K562 (cell line): ENCODE results near the gene SERPINA3. TPM values are rescaled to one million over a fixed set of nuclear protein-coding genes. Genes with fewer than 3 reads are reported as not detected.

Experiments used
- ATAC-seq: fragments of 200-7000 bp; cut with Tn5 transposase; 3 replicates; pipeline ENCODE4 v1.9.1; 2020; ENCODE audit warnings: moderate library complexity
- BruUV-seq: library from RNA; stranded (reverse); fragments of 400-500 nt; replicated peaks from 2 replicates; lab custom pipeline; 2021; lab: Mats Ljungman, UMichigan
- CTCF ChIA-PET: fragments of 300-600 bp; formaldehyde crosslinking; extraction: SDS; loops from one replicate; lab custom pipeline; 2021; ENCODE audit warnings: low intra/inter-chr PET ratio; lab: Yijun Ruan, JAX
- POLR2A ChIA-PET: fragments of 300-600, 350-650 bp; sonication (Branson Sonifier 250); formaldehyde crosslinking; extraction: SDS; loops from one replicate; lab custom pipeline; 2021; ENCODE audit warnings: antibody characterized with exemption, inconsistent platforms; lab: Yijun Ruan, JAX
- DNase-seq, 4 experiments: peaks; one replicate each; pipeline versions ENCODE4 v3.0.0 to v3.0.0-alpha.2; 2011 to 2018; ENCODE audit warnings: low spot score in 3 of 4, mixed read lengths in 3 of 4; ENCODE audit errors: extremely low read depth in 1 of 4
- FAIRE-seq: peaks from 2 replicates; lab custom pipeline; 2011; peaks lifted over from hg19 to GRCh38; lab: Jason Lieb, UNC
- H2AFZ ChIP-seq: 2 replicates; pipeline ENCODE4 v1.6.0; 2011; ENCODE audit warnings: low read depth, low read length, control low read depth, inconsistent platforms
- H3K27ac ChIP-seq: fragments of 200-600 bp; 3 replicates; pipeline ENCODE4 v1.8.0; 2011; ENCODE audit warnings: low read depth, mild to moderate bottlenecking, control low read depth, inconsistent platforms, low read length, moderate library complexity, mixed read lengths; ENCODE audit errors: extremely low read depth
- H3K27me3 ChIP-seq, 2 experiments: fragments of 300-600 bp in 1 of 2; 2 replicates in 1 of 2; 3 replicates in 1 of 2; pipeline versions ENCODE4 v1.6.0 to v1.8.0; 2011; ENCODE audit warnings: inconsistent platforms in 2 of 2, low read length in 2 of 2, mild to moderate bottlenecking in 1 of 2, mixed read lengths in 1 of 2, moderate library complexity in 1 of 2; ENCODE audit not compliant: control insufficient read depth in 2 of 2, insufficient read depth in 2 of 2
- H3K36me3 ChIP-seq: fragments of 300-600 bp; 3 replicates; pipeline ENCODE4 v1.8.0; 2011; ENCODE audit warnings: mild to moderate bottlenecking, low read length, inconsistent platforms; ENCODE audit not compliant: control insufficient read depth, insufficient read depth
- H3K4me1 ChIP-seq, 2 experiments: fragments of 200-600 bp in 1 of 2; replicated peaks in 1 of 2; 2 replicates in 1 of 2; 3 replicates in 1 of 2; pipeline versions ENCODE4 v1.5.1 to v1.8.0; 2011; ENCODE audit warnings: inconsistent platforms in 2 of 2, low read length in 2 of 2, mild to moderate bottlenecking in 1 of 2, mixed read lengths in 1 of 2, moderate library complexity in 1 of 2; ENCODE audit not compliant: control insufficient read depth in 2 of 2, insufficient read depth in 2 of 2
- H3K4me2 ChIP-seq: 2 replicates; pipeline ENCODE4 v1.6.1; 2011; ENCODE audit warnings: low read length, control low read depth, inconsistent platforms, mixed read lengths; ENCODE audit not compliant: insufficient read depth
- H3K4me3 ChIP-seq: fragments of 200-600 bp; sonication (generic), shearing (Covaris generic); 2 replicates; pipeline ENCODE4 v1.5.1; 2016; ENCODE audit warnings: control low read depth, inconsistent platforms
- H3K79me2 ChIP-seq: fragments of 200-600 bp; 3 replicates; pipeline ENCODE4 v1.8.0; 2011; ENCODE audit warnings: low read length, inconsistent platforms; ENCODE audit not compliant: control insufficient read depth, insufficient read depth
- H3K9ac ChIP-seq, 2 experiments: 2 replicates each; pipeline versions ENCODE4 v1.6.0 to v1.6.1; 2011; ENCODE audit warnings: low read depth in 2 of 2, low read length in 2 of 2, control low read depth in 1 of 2, inconsistent platforms in 1 of 2, mild to moderate bottlenecking in 1 of 2, mixed read lengths in 1 of 2; ENCODE audit not compliant: insufficient read depth in 1 of 2
- H3K9me1 ChIP-seq: one replicate; pipeline ENCODE4 v1.6.0; 2011; ENCODE audit warnings: inconsistent platforms, mild to moderate bottlenecking, low read length, moderate library complexity; ENCODE audit not compliant: control insufficient read depth, insufficient read depth
- H3K9me3 ChIP-seq: replicated peaks from 2 replicates; pipeline ENCODE4 v1.5.1; 2011; ENCODE audit warnings: low read depth, low read length, inconsistent platforms; ENCODE audit not compliant: control insufficient read depth, insufficient read depth
- H4K20me1 ChIP-seq: replicated peaks from 2 replicates; pipeline ENCODE4 v1.6.1; 2011; ENCODE audit warnings: low read length, inconsistent platforms, mixed read lengths; ENCODE audit not compliant: control insufficient read depth, insufficient read depth
- CCNT2 ChIP-seq: IDR thresholded peaks from 2 replicates; pipeline ENCODE4 v1.6.1; 2011; ENCODE audit warnings: borderline replicate concordance, low read depth, mild to moderate bottlenecking, moderate library complexity, mixed read lengths, low read length; ENCODE audit not compliant: insufficient read length; ENCODE audit errors: extremely low read depth
- DIDO1 ChIP-seq: fragments of 450-650 bp; IDR thresholded peaks from 2 replicates; pipeline ENCODE4 v1.6.1; 2016; ENCODE audit warnings: low read depth, missing biosample characterization, missing genetic modification characterization
- KLF1 ChIP-seq: fragments of 450-650 bp; IDR thresholded peaks from 2 replicates; pipeline ENCODE4 v1.6.1; 2016; ENCODE audit warnings: missing genetic modification characterization, missing compliant biosample characterization
- NCOA2 ChIP-seq, 2 experiments: fragments of 450-650 bp; IDR thresholded peaks; 2 replicates each; pipeline ENCODE4 v1.6.1; 2018; ENCODE audit warnings: mild to moderate bottlenecking in 2 of 2, moderate library complexity in 1 of 2; ENCODE audit not compliant: partially characterized antibody in 2 of 2
- TEAD1 ChIP-seq, 2 experiments: fragments of 450-650 bp in 1 of 2; sonication (generic) in 1 of 2; formaldehyde crosslinking; IDR thresholded peaks; 2 replicates each; pipeline versions ENCODE4 v1.4.0 to v1.8.0; 2020 to 2022; ENCODE audit warnings: mild to moderate bottlenecking in 2 of 2, missing genetic modification reagents in 1 of 2
- U2AF1 ChIP-seq: fragments of 200-400 bp; formaldehyde crosslinking; optimal IDR thresholded peaks from 2 replicates; pipeline ENCODE3; 2017; ENCODE audit warnings: mild to moderate bottlenecking, low read depth, low read length, moderate library complexity
- ZC3H11A ChIP-seq: IDR thresholded peaks from 2 replicates; pipeline ENCODE4 v1.6.1; 2012; ENCODE audit warnings: low read depth, low read length, improper control_type of control experiment
- ZEB2 ChIP-seq: fragments of 450-650 bp; IDR thresholded peaks from 2 replicates; pipeline ENCODE4 v1.6.1; 2016
- ZKSCAN3 ChIP-seq: fragments of 250-450 bp; sonication (Bioruptor Pico); IDR thresholded peaks from 2 replicates; pipeline ENCODE4 v1.4.0; 2020
- ZNF174 ChIP-seq: fragments of 250-450 bp; sonication (Bioruptor Pico); IDR thresholded peaks from 2 replicates; pipeline ENCODE4 v1.4.0; 2020; ENCODE audit warnings: mild to moderate bottlenecking
- ZNF696 ChIP-seq: fragments of 250-450 bp; sonication (Bioruptor Pico); conservative IDR thresholded peaks from 2 replicates; pipeline ENCODE4 v1.4.0; 2020; ENCODE audit warnings: mild to moderate bottlenecking, moderate library complexity
- WGBS: fragments of 100-300 bp; shearing (Covaris generic); methylation state at CpG from one replicate; pipeline ENCODE4 v1.1.6; 2016; ENCODE audit warnings: low coverage, mixed read lengths; ENCODE audit not compliant: insufficient coverage; ENCODE audit errors: missing lambda C conversion rate; 5-methylcytosine and 5-hydroxymethylcytosine counted together
- in situ Hi-C: fragments of 300-500 bp; cut with MboI; formaldehyde crosslinking; loops from 4 replicates; pipeline ENCODE4 v1.15.0; 2018; ENCODE audit warnings: inconsistent platforms, mixed read lengths
- intact Hi-C: fragments of 100-400 bp; cut with micrococcal nuclease; formaldehyde crosslinking; loops from 2 replicates; pipeline ENCODE4 v1.14.2; 2022
- polyA plus RNA-seq, 8 experiments: library from polyadenylated mRNA; depleted of rRNA in 4 of 8; stranded (reverse) in 5 of 8; unstranded in 3 of 8; fragments of >200 nt; fragmentation: Nextera tagmentation in 2 of 8; fragmentation: Illumina TruSeq in 1 of 8; extraction: Ambion mirVana in 2 of 8; extraction: Trizol in 1 of 8; gene quantifications; 2 replicates each; pipeline versions ENCODE4 v1.2.1 to v1.2.3, GENCODE V29; 2011 to 2014; ENCODE audit warnings: inconsistent platforms in 1 of 8, missing spikeins in 1 of 8
- total RNA-seq, 7 experiments: library from RNA; depleted of rRNA in 6 of 7; stranded (reverse); fragments of >200 nt in 6 of 7; fragmentation: Illumina TruSeq in 2 of 7; extraction: Trizol in 2 of 7; gene quantifications; 2 replicates each; pipeline versions ENCODE4 v1.2.1 to v1.2.3, GENCODE V29; 2011 to 2021; ENCODE audit warnings: low replicate concordance in 1 of 7

Gene SERPINA3
- total and polyA plus RNA-seq, 9 of the 15 experiments (the other 6 are each of a cell fraction or from before 2014, with no cell fraction given): 2.3 TPM; not detected in 8

GRCh38 chr14:94613720-94614644 lies 1.8 kb downstream of the SERPINA3 start:
- Histone ChIP-seq H3K4me2 (no peak overlapping the region), H3K9me1 (no peaks in the 10 kb centered on the region), H4K20me1 (no peaks in the 10 kb centered on the region), H3K9ac (no peak overlapping the region), H2AFZ (no peak overlapping the region), H3K27ac (no peak overlapping the region), H3K4me1 (no peaks in the 10 kb centered on the region), H3K36me3 (no peaks in the 10 kb centered on the region), H3K79me2 (no peaks in the 10 kb centered on the region), H3K9me3 (no peaks in the 10 kb centered on the region), H3K27me3 (no peaks in the 10 kb centered on the region), H3K4me3 (no peak overlapping the region)
- POLR2A ChIA-PET: no interaction called here
- in situ Hi-C loops (no loop called here), intact Hi-C loops (no loop called here)
- FAIRE-seq (no peak), DNase-seq (no peak), ATAC-seq (no peak)
- CTCF ChIA-PET: no interaction called here
- no TSS peak for BruUV-seq
- WGBS: 1% methylated on average over 18 of the region's 20 CpGs
- TF ChIP-seq TEAD1 (CRISPR knock-in tag; IDR thresholded peaks at IDR 0.05) (no peak), DIDO1 (tag) (no peak), ZNF696 (CRISPR knock-in tag) (no peak), CCNT2 (no peak), KLF1 (tag) (no peak), ZNF174 (CRISPR knock-in tag) (no peak), ZC3H11A (no peak), ZEB2 (no peak), ZKSCAN3 (no peak), NCOA2 (IDR thresholded peaks at IDR 0.05; ENCODE audit: partially characterized antibody in 2 of 2) (no peak), U2AF1 (no peak)
